Glutamatergic neuron (in vitro differentiated cells): ENCODE measurements around the gene MED29. TPM values are rescaled to one million over a fixed set of nuclear protein-coding genes. Genes with fewer than 3 reads are reported as not detected.

ENCODE experiments used
- DNase-seq: peaks from one replicate; pipeline ENCODE4 v3.0.0; 2022
- H3K27ac Mint-ChIP-seq: one replicate; pipeline ENCODE4 v1.8.0; 2020; ENCODE audit warnings: mild to moderate bottlenecking, mixed read lengths, inconsistent platforms; ENCODE audit not compliant: unreplicated experiment
- H3K27me3 Mint-ChIP-seq: one replicate; pipeline ENCODE4 v1.8.0; 2020; ENCODE audit warnings: mild to moderate bottlenecking, moderate library complexity, mixed read lengths, inconsistent platforms; ENCODE audit not compliant: unreplicated experiment
- H3K36me3 Mint-ChIP-seq: one replicate; pipeline ENCODE4 v1.8.0; 2020; ENCODE audit warnings: mild to moderate bottlenecking, mixed read lengths, inconsistent platforms; ENCODE audit not compliant: unreplicated experiment
- H3K4me1 Mint-ChIP-seq: one replicate; pipeline ENCODE4 v1.8.0; 2020; ENCODE audit warnings: mild to moderate bottlenecking, low read depth, mixed read lengths, inconsistent platforms; ENCODE audit not compliant: unreplicated experiment
- H3K4me3 Mint-ChIP-seq: one replicate; pipeline ENCODE4 v1.8.0; 2020; ENCODE audit warnings: mild to moderate bottlenecking, mixed read lengths, inconsistent platforms; ENCODE audit not compliant: unreplicated experiment
- H3K9me3 Mint-ChIP-seq: one replicate; pipeline ENCODE4 v1.8.0; 2020; ENCODE audit warnings: mild to moderate bottlenecking, moderate library complexity, mixed read lengths, inconsistent platforms; ENCODE audit not compliant: unreplicated experiment
- total RNA-seq: library from RNA; stranded (reverse); fragmentation: NEBNext Ultra II Directional; extraction: Animal tissue kit (Norgen Biotek cat#: 25700); gene quantifications from one replicate; pipeline ENCODE4 v1.2.1, GENCODE V29; 2021; ENCODE audit not compliant: unreplicated experiment
- TF ChIP-seq, protein P1 (sequence below): fragments of 200-600 bp; sonication (generic); IDR thresholded peaks from one replicate; pipeline ENCODE4 v1.5.0; 2021; ENCODE audit not compliant: partially characterized antibody, unreplicated experiment

The MED29 gene
- total RNA-seq, 1 donor from 2014 or later, result 30.1 TPM

- no peaks in the 10 kb centered on the region for H3K36me3 Mint-ChIP-seq
Observed at GRCh38 chr19:39397360-39398296, 6.5 kb downstream of the MED29 start.

DNA sequence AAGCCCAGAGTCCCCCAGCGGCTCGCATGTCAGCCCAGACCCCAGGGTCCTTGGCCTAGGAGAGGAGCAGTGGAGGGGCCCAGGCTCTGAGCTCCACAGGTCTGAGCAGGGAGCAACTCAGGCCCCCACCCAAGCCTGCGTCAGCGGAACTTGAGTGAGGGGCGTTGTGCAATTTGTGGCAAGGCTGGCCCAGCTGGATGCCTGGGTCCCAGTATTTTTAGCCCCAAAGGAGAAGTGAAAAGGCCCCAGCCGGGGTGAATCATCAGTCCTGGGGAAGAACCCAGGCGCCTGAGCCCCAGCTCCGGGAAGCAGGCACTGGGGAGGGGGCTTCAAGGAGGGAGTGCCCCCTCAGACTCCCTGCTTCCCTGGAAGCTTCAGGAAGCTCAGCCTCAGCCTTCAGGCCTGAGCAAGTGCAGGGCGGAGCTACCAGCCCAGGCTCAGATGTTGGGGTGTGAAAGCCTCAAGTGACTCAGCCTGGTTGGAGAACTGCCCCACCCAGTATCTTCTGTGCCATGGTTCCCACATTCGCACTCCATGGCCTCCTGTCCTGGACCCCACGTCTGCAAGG is 7.2 kb downstream of the MED29 start:
- Mint-ChIP-seq H3K27me3 (peaks cover 13% of the 10 kb centered on the region), H3K36me3 (no peaks in the 10 kb centered on the region), H3K9me3 (peaks cover 17% of the 10 kb centered on the region), H3K27ac (no peak overlapping the region), H3K4me1 (peaks cover 16% of the 10 kb centered on the region), H3K4me3 (no peak overlapping the region)
- DNase-seq, result no peak
- TF ChIP-seq, protein P1, sequence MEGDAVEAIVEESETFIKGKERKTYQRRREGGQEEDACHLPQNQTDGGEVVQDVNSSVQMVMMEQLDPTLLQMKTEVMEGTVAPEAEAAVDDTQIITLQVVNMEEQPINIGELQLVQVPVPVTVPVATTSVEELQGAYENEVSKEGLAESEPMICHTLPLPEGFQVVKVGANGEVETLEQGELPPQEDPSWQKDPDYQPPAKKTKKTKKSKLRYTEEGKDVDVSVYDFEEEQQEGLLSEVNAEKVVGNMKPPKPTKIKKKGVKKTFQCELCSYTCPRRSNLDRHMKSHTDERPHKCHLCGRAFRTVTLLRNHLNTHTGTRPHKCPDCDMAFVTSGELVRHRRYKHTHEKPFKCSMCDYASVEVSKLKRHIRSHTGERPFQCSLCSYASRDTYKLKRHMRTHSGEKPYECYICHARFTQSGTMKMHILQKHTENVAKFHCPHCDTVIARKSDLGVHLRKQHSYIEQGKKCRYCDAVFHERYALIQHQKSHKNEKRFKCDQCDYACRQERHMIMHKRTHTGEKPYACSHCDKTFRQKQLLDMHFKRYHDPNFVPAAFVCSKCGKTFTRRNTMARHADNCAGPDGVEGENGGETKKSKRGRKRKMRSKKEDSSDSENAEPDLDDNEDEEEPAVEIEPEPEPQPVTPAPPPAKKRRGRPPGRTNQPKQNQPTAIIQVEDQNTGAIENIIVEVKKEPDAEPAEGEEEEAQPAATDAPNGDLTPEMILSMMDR, result no peak

More at GRCh38 chr19:39397360-39398296, 6.5 kb downstream of the MED29 start:
- peak overlapping the region; percentile 70 for H3K27ac Mint-ChIP-seq
- peaks cover 11% of the 10 kb centered on the region for H3K27me3 Mint-ChIP-seq
- TF ChIP-seq, protein P1, result peak; percentile 87
- H3K4me3 Mint-ChIP-seq, result peak overlapping the region; percentile 57
- H3K9me3 Mint-ChIP-seq, result peaks cover 17% of the 10 kb centered on the region
- H3K4me1 Mint-ChIP-seq, result peaks cover 16% of the 10 kb centered on the region
- DNase-seq, result peak; percentile 94

- H3K9me3 Mint-ChIP-seq, result peaks cover 19% of the 10 kb centered on the region
Observed at GRCh38 chr19:39399668-39400050, 8.5 kb downstream of the MED29 start.

DNA sequence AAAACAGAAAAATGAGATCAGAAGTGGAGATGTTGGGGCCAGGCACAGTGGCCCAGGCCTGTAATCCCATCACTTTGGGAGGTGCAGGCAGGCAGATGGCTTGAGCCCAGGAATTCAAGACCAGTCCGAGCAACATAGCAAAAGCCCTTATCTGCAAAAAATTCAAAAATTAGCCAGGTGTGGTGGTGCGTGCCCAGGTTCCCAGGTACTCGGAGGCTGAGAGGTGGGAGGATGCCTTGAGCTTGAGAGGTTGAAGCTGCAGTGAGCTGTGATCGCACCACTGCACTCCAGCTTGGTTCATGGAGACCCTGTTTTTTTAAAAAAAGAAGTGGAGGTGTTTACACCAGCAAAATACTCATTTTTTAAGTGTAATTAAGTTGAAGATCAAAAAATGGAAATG is 8.9 kb downstream of the MED29 start:
- no peak for DNase-seq
- Mint-ChIP-seq H3K4me1 (peaks cover 18% of the 10 kb centered on the region), H3K9me3 (peaks cover 19% of the 10 kb centered on the region), H3K27me3 (peaks cover 13% of the 10 kb centered on the region), H3K4me3 (no peak overlapping the region), H3K27ac (peak overlapping the region; percentile 7), H3K36me3 (no peaks in the 10 kb centered on the region)
- TF ChIP-seq, protein P1, result no peak

More at GRCh38 chr19:39399668-39400050, 8.5 kb downstream of the MED29 start:
- Mint-ChIP-seq H3K27ac (peak overlapping the region; percentile 7), H3K4me1 (peaks cover 18% of the 10 kb centered on the region), H3K4me3 (peak overlapping the region; percentile 12), H3K27me3 (peaks cover 13% of the 10 kb centered on the region), H3K36me3 (no peaks in the 10 kb centered on the region)
- DNase-seq, result no peak
- TF ChIP-seq, protein P1, result no peak
